Measurements from ENCODE around the gene PTGS2. TPM values are rescaled to one million over a fixed set of nuclear protein-coding genes. Genes with fewer than 3 reads are reported as not detected.
A peak's percentile ranks its signal among the peaks of the same experiment; 100 is the strongest.

PTGS2 gene
- 113 TPM for total RNA-seq (ENCODE audit: insufficient read depth, low replicate concordance)

GRCh38 chr1:186680245-186681061 lies at the start of gene PTGS2:
Gene PTGS2, minus strand, starts transcription at chr1:186680423. Its CDS starts 133 bp downstream, at chr1:186680290.
- DNase-seq (ENCODE audit: low spot score), result peak; percentile 85

DNA sequence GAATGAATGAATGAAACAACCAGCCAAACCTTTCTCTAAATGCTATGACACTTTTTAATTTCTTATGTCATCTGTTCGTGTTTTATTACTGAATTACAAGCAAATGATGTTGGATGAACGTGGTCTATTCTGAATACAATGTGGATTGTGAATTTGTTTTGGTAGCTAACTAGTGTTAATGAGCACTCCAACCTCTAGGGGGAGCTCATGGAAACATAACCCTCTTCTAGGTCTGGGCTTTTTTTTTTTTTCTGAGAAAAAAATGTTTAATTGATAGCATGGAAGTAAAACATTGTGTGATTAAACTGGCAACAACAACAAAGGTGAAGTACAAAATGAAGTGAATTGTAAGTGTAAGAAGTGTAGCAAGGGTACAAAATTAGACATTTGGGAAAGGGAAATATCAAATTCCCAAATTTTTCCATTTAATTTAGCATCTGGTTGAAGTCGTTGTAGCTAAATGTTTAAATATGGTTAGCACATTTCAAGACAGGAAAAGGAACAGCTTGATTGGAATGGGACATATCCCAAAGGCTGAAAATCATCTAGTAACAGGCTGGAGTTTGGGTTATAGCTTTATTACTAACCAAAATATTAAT lies 42.6 kb upstream of the PTGS2 start:
- no peak for DNase-seq (ENCODE audit: low spot score)

DNA sequence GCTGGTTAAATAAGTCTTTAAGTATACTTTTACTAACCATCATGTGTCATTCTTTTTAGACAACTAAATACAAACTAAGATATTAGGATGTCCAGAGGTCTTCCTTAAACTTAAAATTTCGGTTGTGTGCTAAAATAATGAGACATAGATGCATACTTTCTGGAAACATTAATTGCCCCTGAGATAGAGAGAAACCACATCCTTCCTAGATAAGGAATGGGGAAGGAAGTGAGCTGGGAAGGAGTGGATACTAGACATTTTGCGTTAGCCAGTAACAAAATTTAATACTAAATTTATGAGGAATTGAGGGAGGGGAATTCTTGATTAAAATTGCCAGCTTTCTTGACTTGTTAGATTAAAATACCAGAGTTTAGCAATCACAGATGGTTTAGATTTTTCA lies 37.1 kb upstream of the PTGS2 start:
- DNase-seq (ENCODE audit: low spot score), result no peak

GRCh38 chr1:186715887-186716809 lies 35.9 kb upstream of the PTGS2 start:
- no peak for DNase-seq (ENCODE audit: low spot score)

DNA sequence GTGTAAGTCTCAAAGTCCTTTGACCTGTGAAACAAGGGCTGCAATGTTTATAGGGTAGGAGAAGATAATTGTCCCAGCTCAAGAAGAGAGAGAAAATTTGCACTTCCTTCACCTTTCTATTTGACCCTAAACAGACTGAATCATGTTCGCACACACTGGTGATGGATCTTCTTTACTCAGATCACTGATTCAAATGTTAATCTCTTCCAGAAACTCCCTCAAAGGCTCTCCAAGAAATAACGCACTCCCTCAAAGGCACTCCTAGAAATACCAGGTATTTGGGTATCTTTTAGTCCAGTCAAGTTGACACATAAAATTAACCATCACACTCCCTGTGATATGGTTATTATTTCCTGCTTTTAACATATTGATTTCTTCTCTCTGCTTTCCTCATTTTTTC lies 30.5 kb upstream of the PTGS2 start:
- no peak for DNase-seq (ENCODE audit: low spot score)

- DNase-seq (ENCODE audit: low spot score), result no peak
These were observed 28.5 kb upstream of the PTGS2 start for GRCh38 chr1:186708694-186709097.

GRCh38 chr1:186703209-186703766 lies 23.1 kb upstream of the PTGS2 start:
- DNase-seq (ENCODE audit: low spot score), result no peak

- no peak for DNase-seq (ENCODE audit: low spot score)
These were observed 20.5 kb upstream of the PTGS2 start for GRCh38 chr1:186700722-186701121.

GRCh38 chr1:186699519-186699918 lies 19.3 kb upstream of the PTGS2 start:
- DNase-seq (ENCODE audit: low spot score), result no peak

GRCh38 chr1:186689907-186690306 lies 9.7 kb upstream of the PTGS2 start:
- no peak for DNase-seq (ENCODE audit: low spot score)

GRCh38 chr1:186689376-186689775 lies 9.2 kb upstream of the PTGS2 start:
- DNase-seq (ENCODE audit: low spot score), result no peak

- DNase-seq (ENCODE audit: low spot score), result no peak
These were observed 3.6 kb upstream of the PTGS2 start for GRCh38 chr1:186683652-186684410.

DNA sequence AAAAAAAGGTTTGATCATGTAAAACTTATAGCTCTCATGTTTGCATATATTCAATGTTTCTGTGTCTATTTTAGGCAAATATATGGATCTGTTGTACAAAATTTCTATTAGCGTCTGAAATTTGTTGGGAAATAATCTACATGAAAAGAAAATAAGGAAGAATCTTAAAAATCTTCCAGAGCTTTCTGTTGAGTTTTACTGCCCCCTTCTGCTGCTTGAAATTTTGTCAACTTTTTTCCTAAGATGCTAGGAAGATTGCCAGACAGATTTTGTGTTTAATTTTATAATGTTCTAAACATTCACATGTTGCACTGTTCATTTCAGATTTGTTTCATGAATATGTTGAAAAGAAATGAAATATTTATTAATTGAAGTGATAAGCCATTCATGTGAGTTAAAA lies 2.5 kb upstream of the PTGS2 start:
- no peak for DNase-seq (ENCODE audit: low spot score)

- DNase-seq (ENCODE audit: low spot score), result no peak
These were observed 1.6 kb upstream of the PTGS2 start for GRCh38 chr1:186681801-186682200.

GRCh38 chr1:186681121-186681520 lies 898 bp upstream of the PTGS2 start:
- DNase-seq (ENCODE audit: low spot score), result no peak

- no peak for DNase-seq (ENCODE audit: low spot score)
These were observed 339 bp downstream of the PTGS2 start for GRCh38 chr1:186679924-186680244.

DNA sequence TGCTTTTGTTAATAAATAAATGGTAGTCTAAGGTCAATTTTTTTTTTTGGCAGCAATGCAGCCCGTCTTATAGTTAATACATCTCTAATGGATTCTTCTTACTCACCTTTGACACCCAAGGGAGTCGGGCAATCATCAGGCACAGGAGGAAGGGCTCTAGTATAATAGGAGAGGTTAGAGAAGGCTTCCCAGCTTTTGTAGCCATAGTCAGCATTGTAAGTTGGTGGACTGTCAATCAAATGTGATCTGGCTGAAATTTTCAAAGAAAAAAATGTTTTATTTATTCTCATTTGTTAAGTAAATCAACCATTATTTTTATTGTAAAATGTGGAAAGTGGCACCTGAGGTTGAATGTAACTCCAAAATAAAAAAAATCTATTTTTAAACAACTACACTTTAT lies 2.1 kb downstream of the PTGS2 start:
- DNase-seq (ENCODE audit: low spot score), result no peak

DNA sequence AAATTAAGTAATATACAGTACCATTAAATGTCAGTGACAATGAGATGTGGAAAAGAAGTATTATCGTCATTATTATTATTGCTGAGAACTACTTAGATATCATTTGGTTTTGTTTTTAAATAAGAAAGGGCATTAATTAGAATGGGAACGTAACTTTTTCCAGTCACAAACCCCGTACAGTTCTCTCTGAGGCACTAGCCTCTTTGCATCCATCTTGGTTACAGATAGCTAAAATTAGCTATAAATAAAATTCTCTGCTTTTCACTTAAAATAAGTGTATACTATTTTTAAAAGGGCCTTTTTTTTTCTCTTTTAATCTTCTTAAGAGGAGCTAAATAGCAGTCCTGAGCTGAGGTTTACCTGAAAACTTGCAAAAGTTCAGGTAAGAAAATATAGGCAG lies 7.6 kb downstream of the PTGS2 start:
- no peak for DNase-seq (ENCODE audit: low spot score)

GRCh38 chr1:186672131-186672530 lies 8.1 kb downstream of the PTGS2 start:
- no peak for DNase-seq (ENCODE audit: low spot score)

DNA sequence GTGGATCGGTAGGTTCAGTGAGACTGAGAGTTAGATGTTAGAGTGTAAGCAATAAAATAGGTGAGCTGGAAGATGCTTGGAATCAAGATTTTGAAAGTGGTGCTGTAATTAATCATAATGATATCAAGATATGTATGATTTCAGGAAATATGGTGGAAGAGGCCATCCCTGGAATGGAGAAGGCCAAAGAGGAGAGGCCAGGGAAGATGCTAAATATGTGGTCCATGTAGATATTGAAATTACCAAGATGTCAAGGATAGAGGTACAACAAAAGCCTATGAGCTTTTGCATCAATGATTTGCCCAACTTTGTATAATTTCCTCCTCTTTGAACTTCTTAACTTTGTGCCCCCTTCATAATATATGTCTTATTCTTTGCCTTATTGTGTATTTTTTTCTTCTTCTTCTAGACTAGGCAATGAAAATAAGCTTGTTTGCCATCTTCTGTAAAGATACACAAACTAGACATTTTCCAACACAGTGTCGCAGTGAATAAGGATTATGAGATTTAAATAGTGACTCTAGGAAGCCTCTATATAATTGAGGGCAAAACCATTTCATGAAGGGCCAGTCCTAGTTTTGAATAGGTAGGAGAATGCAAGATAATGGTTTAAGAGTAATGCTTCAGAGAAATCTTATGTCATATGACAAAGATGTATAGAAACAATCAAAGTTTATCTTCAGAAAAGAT lies 8.9 kb downstream of the PTGS2 start:
- DNase-seq (ENCODE audit: low spot score), result no peak
